HG02852 (cell line): ENCODE results near the gene SLC7A4.

Source experiments
- ATAC-seq: cut with Tn5 transposase; IDR thresholded peaks from one replicate; pipeline ENCODE4 v1.9.1; 2021; ENCODE audit warnings: mild to moderate bottlenecking, moderate library complexity; ENCODE audit not compliant: unreplicated experiment

Gene SLC7A4

GRCh38 chr22:21000207-21000986 lies 32.0 kb downstream of the SLC7A4 start:
- ATAC-seq, result no peak

DNA sequence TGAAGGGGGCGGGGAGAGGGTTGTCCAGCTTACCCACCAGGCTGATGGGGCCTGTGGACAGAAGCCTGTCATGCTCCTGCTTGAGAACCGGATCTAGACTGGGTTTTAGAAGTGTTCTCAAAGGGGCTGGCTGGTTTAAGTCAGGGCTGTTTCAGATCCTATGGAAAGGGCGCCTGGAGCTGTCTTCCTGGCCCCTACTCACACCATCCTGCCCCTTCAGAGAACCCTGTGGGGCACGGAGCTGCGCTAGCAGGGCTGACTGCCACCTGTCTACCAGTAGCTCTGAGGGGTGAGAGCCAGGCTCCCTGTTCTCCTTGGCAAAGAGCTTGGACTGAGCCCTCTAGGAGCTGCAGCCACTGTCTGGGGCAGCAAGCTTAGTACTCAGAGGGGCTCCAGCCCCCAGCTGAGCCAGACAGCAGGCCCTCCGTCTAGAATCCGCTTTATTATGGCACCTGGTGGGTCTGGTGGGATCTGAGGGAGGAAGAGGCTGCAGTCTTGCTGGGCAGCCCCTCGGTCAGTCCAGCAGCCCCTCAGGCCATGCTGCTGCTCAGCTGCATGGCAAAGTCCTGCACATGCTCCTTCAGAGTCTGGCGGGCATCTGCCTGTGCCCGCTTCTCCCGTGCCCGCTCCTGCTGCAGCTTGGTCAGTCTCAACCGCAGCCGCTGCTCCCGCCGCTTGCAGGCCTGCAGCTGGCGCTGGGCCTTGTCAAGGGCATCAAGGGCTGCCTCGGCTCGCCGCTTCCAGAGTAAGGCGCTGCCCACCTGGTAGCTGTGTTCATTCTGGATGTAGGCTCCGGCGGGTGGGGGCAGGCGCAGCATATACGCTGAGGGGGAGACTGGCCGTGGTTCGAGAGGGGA lies 32.8 kb downstream of the SLC7A4 start:
- ATAC-seq, result no peak

- no peak for ATAC-seq
Observed at GRCh38 chr22:20998411-20999336, 33.7 kb downstream of the SLC7A4 start.

- ATAC-seq, result no peak
Observed at GRCh38 chr22:20997536-20998257, 34.7 kb downstream of the SLC7A4 start.

GRCh38 chr22:20996598-20997535 lies 35.5 kb downstream of the SLC7A4 start:
- no peak for ATAC-seq

GRCh38 chr22:20996031-20996410 lies 36.3 kb downstream of the SLC7A4 start:
- ATAC-seq, result no peak

- ATAC-seq, result no peak
Observed at GRCh38 chr22:20995329-20996030, 36.9 kb downstream of the SLC7A4 start.

DNA sequence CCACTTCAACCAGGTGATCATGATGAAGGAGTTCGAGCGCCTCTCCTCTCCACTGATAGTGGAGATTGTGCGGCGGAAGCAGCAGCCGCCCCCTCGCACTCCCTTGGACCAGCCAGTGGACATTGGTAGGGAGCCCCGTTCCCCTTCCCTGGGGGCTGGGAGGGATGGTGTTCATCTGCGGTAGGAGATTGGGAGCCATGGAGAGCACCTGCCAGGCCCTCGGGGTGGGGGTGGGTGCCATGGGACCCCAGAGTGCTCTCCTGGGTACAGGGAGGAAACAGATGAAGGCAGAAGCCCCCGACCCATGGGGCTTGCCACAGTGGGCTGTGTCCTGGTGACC lies 37.5 kb downstream of the SLC7A4 start:
- no peak for ATAC-seq

DNA sequence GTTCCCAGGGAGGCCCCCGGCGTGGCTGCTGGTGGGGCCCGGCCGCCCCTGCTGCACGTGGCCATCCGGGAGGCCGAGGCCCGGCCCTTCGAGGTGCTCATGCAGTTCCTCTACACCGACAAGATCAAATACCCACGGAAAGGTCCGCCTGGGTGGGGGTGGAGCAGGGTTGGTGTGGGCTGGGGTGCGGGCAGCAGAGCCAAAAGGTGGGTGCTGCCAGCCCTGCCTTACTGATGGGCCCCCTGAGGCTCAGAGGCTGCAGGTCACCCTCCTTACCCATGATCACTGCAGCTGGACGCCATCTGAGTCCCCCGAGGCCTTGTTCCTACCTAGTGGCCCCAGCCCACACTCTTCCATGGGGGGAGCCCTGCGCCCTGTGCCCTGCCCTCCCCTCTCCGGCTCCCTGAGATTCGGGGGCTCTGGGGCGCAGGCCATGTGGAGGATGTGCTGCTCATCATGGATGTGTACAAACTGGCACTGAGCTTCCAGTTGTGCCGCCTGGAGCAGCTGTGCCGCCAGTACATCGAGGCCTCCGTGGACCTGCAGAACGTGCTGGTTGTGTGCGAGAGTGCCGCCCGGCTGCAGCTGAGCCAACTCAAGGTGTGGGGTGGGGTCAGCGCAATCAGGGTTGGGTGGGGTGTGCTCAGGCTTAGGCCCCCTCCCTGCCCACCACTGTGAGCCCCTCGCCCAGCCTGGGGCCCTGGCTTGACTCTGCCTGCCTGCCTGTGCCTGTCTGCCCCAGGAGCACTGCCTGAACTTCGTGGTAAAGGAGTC lies 38.0 kb downstream of the SLC7A4 start:
- no peak for ATAC-seq

GRCh38 chr22:20993304-20994127 lies 38.8 kb downstream of the SLC7A4 start:
- no peak for ATAC-seq

DNA sequence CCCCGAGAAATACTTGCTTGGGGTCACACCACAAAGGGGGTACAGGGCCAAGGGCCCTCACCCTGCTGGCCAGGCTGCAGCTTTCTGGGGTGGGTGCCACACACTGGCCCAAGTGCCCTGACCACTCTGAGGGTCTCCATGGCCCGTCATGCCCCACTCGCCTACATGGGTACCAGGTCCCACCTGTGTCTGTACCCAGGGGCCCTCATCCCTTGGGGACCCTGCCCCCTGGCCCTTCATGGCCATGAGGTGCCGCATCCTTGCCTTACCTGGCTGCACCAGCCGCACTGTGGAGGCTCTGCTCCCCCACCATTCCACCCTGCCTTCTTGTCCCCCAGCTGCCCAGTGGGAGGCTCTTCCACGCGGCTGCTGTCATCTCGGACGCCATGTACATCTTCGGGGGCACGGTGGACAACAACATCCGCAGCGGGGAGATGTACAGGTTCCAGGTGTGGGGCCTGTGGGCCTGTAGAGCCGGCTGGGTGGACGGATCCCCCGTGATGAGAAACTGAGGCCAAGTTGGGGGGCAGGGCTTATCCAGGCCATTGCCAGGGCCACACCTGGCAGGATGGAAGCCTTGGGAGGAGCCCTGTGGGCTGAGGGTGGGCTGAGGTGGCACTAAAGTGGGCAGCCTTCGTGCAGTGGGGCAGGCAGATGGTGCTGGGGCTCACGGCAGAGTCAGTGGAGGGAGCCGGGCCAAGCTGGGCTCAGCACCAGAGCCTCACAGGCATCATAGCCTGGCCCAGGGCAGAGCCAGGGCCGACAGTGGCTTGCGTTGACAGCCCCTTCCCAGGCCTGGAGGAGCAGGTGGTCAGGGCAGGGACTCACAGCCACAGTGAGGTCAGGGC lies 39.7 kb downstream of the SLC7A4 start:
- ATAC-seq, result no peak

DNA sequence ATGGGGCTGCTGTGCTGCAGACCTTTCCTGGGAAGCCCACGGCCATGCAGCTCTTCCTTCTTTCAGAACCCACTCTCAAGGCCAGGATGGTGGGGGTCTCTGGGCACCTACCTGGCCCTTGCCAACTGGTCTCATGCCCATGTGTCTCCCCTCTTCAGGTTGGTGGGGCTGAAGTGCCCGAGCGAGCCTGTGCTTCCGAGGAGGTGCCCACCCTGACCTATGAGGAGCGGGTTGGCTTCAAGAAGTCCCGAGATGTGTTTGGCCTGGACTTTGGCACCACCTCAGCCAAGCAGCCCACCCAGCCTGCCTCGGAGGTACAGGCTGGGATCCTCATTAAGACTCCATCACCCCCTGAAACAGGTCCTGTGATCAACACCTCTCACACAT lies 40.3 kb downstream of the SLC7A4 start:
- no peak for ATAC-seq

DNA sequence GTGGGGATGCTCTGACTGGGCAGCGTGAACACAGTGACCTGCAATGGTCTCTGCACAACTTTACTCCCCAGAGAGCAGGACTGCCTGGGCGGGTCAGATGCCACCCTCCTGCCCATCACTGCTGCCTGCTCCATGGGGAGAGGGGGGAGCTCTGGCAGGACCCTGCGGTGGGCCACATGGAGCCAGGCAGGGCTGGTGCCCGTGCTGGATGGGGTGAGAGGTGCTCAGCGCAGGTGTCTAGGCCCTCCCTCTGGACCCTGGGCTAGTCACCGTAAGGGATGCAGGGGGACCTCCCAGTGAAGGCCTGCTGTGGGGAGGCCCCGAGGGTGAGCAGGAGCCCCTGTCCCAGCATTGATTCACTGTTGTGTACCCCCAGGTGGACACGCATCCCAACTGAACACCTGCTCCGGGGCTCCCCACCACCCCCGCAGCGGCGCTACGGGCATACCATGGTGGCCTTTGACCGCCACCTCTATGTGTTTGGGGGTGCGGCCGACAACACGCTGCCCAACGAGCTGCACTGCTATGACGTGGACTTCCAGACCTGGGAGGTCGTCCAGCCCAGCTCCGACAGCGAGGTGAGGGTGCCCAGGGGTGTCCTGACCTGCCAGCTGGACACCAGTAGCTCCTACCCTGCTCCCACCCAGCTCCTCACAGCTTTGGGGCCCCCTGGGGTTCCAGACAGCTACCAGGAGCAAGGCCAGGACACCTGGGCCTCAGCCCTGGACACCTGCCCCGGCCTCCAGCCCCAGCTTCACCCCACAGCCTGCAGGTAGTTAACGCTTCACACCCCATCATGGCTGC lies 40.9 kb downstream of the SLC7A4 start:
- no peak for ATAC-seq

- no peak for ATAC-seq
Observed at GRCh38 chr22:20990184-20991180, 41.9 kb downstream of the SLC7A4 start.
